Cardiac fibroblast (primary cell): ENCODE measurements around the gene DNAH1.

Experiments
- DNase-seq, 2 donors: peaks; one replicate each; pipeline versions ENCODE4 v3.0.0 to v3.0.0-alpha.2; 2010; ENCODE audit warnings: low read depth in 2 of 2
- H3K4me3 ChIP-seq, 2 donors: replicated peaks in 1 of 2; 1 replicate in 1 of 2; 2 replicates in 1 of 2; pipeline ENCODE4 v1.5.1; 2011; ENCODE audit warnings: low read depth in 2 of 2, low read length in 2 of 2, mild to moderate bottlenecking in 2 of 2, moderate library complexity in 1 of 2
- CTCF ChIP-seq: IDR thresholded peaks from one replicate; pipeline ENCODE4 v1.5.1; 2011; ENCODE audit warnings: low read depth, mild to moderate bottlenecking, low read length, inconsistent platforms

The DNAH1 gene

GRCh38 chr3:52395503-52395865, 79.4 kb downstream of the DNAH1 start:
- no peak for TF ChIP-seq CTCF
- DNase-seq = no peak
- H3K4me3 ChIP-seq = no peak overlapping the region

- no peak for DNase-seq
- TF ChIP-seq CTCF = no peak
- no peak overlapping the region for H3K4me3 ChIP-seq
These were observed 80.1 kb downstream of the DNAH1 start for GRCh38 chr3:52396011-52396906.

GRCh38 chr3:52396907-52397591, 80.9 kb downstream of the DNAH1 start:
- H3K4me3 ChIP-seq = no peak overlapping the region
- TF ChIP-seq CTCF = no peak
- DNase-seq = no peak

GRCh38 chr3:52397676-52398399, 81.7 kb downstream of the DNAH1 start:
- no peak overlapping the region for H3K4me3 ChIP-seq
- DNase-seq = no peak
- no peak for TF ChIP-seq CTCF

GRCh38 chr3:52398670-52399081, 82.6 kb downstream of the DNAH1 start:
- no peak for TF ChIP-seq CTCF
- DNase-seq = no peak
- H3K4me3 ChIP-seq = no peak overlapping the region

- H3K4me3 ChIP-seq = no peak overlapping the region
- no peak for DNase-seq
- TF ChIP-seq CTCF = no peak
These were observed 83.0 kb downstream of the DNAH1 start for GRCh38 chr3:52399131-52399530.
